K562 (cell line): ENCODE measurements around the gene DSP. TPM values are rescaled to one million over a fixed set of nuclear protein-coding genes. Genes with fewer than 3 reads are reported as not detected.

Experiments
- ATAC-seq: fragments of 200-7000 bp; cut with Tn5 transposase; 3 replicates; pipeline ENCODE4 v1.9.1; 2020; ENCODE audit warnings: moderate library complexity
- BruUV-seq: library from RNA; stranded (reverse); fragments of 400-500 nt; replicated peaks from 2 replicates; lab custom pipeline; 2021; lab: Mats Ljungman, UMichigan
- CTCF ChIA-PET: fragments of 300-600 bp; formaldehyde crosslinking; extraction: SDS; loops from one replicate; lab custom pipeline; 2021; ENCODE audit warnings: low intra/inter-chr PET ratio; lab: Yijun Ruan, JAX
- POLR2A ChIA-PET: fragments of 300-600, 350-650 bp; sonication (Branson Sonifier 250); formaldehyde crosslinking; extraction: SDS; loops from one replicate; lab custom pipeline; 2021; ENCODE audit warnings: antibody characterized with exemption, inconsistent platforms; lab: Yijun Ruan, JAX
- DNase-seq, 4 experiments: peaks; one replicate each; pipeline versions ENCODE4 v3.0.0 to v3.0.0-alpha.2; 2011 to 2018; ENCODE audit warnings: low spot score in 3 of 4, mixed read lengths in 3 of 4; ENCODE audit errors: extremely low read depth in 1 of 4
- FAIRE-seq: peaks from 2 replicates; lab custom pipeline; 2011; peaks lifted over from hg19 to GRCh38; lab: Jason Lieb, UNC
- H2AFZ ChIP-seq: 2 replicates; pipeline ENCODE4 v1.6.0; 2011; ENCODE audit warnings: low read depth, low read length, control low read depth, inconsistent platforms
- H3K27ac ChIP-seq: fragments of 200-600 bp; 3 replicates; pipeline ENCODE4 v1.8.0; 2011; ENCODE audit warnings: low read depth, mild to moderate bottlenecking, control low read depth, inconsistent platforms, low read length, moderate library complexity, mixed read lengths; ENCODE audit errors: extremely low read depth
- H3K27me3 ChIP-seq, 2 experiments: fragments of 300-600 bp in 1 of 2; 2 replicates in 1 of 2; 3 replicates in 1 of 2; pipeline versions ENCODE4 v1.6.0 to v1.8.0; 2011; ENCODE audit warnings: inconsistent platforms in 2 of 2, low read length in 2 of 2, mild to moderate bottlenecking in 1 of 2, mixed read lengths in 1 of 2, moderate library complexity in 1 of 2; ENCODE audit not compliant: control insufficient read depth in 2 of 2, insufficient read depth in 2 of 2
- H3K36me3 ChIP-seq: fragments of 300-600 bp; 3 replicates; pipeline ENCODE4 v1.8.0; 2011; ENCODE audit warnings: mild to moderate bottlenecking, low read length, inconsistent platforms; ENCODE audit not compliant: control insufficient read depth, insufficient read depth
- H3K4me1 ChIP-seq, 2 experiments: fragments of 200-600 bp in 1 of 2; replicated peaks in 1 of 2; 2 replicates in 1 of 2; 3 replicates in 1 of 2; pipeline versions ENCODE4 v1.5.1 to v1.8.0; 2011; ENCODE audit warnings: inconsistent platforms in 2 of 2, low read length in 2 of 2, mild to moderate bottlenecking in 1 of 2, mixed read lengths in 1 of 2, moderate library complexity in 1 of 2; ENCODE audit not compliant: control insufficient read depth in 2 of 2, insufficient read depth in 2 of 2
- H3K4me2 ChIP-seq: 2 replicates; pipeline ENCODE4 v1.6.1; 2011; ENCODE audit warnings: low read length, control low read depth, inconsistent platforms, mixed read lengths; ENCODE audit not compliant: insufficient read depth
- H3K4me3 ChIP-seq: fragments of 200-600 bp; sonication (generic), shearing (Covaris generic); 2 replicates; pipeline ENCODE4 v1.5.1; 2016; ENCODE audit warnings: control low read depth, inconsistent platforms
- H3K79me2 ChIP-seq: fragments of 200-600 bp; 3 replicates; pipeline ENCODE4 v1.8.0; 2011; ENCODE audit warnings: low read length, inconsistent platforms; ENCODE audit not compliant: control insufficient read depth, insufficient read depth
- H3K9ac ChIP-seq, 2 experiments: 2 replicates each; pipeline versions ENCODE4 v1.6.0 to v1.6.1; 2011; ENCODE audit warnings: low read depth in 2 of 2, low read length in 2 of 2, control low read depth in 1 of 2, inconsistent platforms in 1 of 2, mild to moderate bottlenecking in 1 of 2, mixed read lengths in 1 of 2; ENCODE audit not compliant: insufficient read depth in 1 of 2
- H3K9me1 ChIP-seq: one replicate; pipeline ENCODE4 v1.6.0; 2011; ENCODE audit warnings: inconsistent platforms, mild to moderate bottlenecking, low read length, moderate library complexity; ENCODE audit not compliant: control insufficient read depth, insufficient read depth
- H3K9me3 ChIP-seq: replicated peaks from 2 replicates; pipeline ENCODE4 v1.5.1; 2011; ENCODE audit warnings: low read depth, low read length, inconsistent platforms; ENCODE audit not compliant: control insufficient read depth, insufficient read depth
- H4K20me1 ChIP-seq: replicated peaks from 2 replicates; pipeline ENCODE4 v1.6.1; 2011; ENCODE audit warnings: low read length, inconsistent platforms, mixed read lengths; ENCODE audit not compliant: control insufficient read depth, insufficient read depth
- HNRNPL ChIP-seq: fragments of 200-400 bp; formaldehyde crosslinking; IDR thresholded peaks from 2 replicates; pipeline ENCODE4 v1.6.1; 2017; ENCODE audit warnings: low read depth, mild to moderate bottlenecking, low read length
- RAD21 ChIP-seq, 2 experiments: fragments of 250-450 bp in 1 of 2; fragments of 450-650 bp in 1 of 2; sonication (Bioruptor Pico) in 1 of 2; formaldehyde crosslinking in 1 of 2; IDR thresholded peaks in 1 of 2; conservative IDR thresholded peaks in 1 of 2; 2 replicates each; pipeline versions ENCODE4 v1.4.0 to v1.8.0; 2020 to 2022; ENCODE audit warnings: mild to moderate bottlenecking in 2 of 2, moderate library complexity in 1 of 2
- RFX7 ChIP-seq: fragments of 250-450 bp; sonication (Bioruptor Pico); IDR thresholded peaks from 2 replicates; pipeline ENCODE4 v1.5.1; 2021; ENCODE audit warnings: mild to moderate bottlenecking
- SIX5 ChIP-seq, 2 experiments: IDR thresholded peaks; 2 replicates each; pipeline ENCODE4 v1.6.1; 2011; ENCODE audit warnings: low read length in 2 of 2, borderline replicate concordance in 1 of 2, low read depth in 1 of 2, mild to moderate bottlenecking in 1 of 2, moderate library complexity in 1 of 2; ENCODE audit not compliant: insufficient read depth in 1 of 2
- TCF7L2 ChIP-seq: fragments of 150-350 bp; IDR thresholded peaks from 2 replicates; pipeline ENCODE4 v1.6.1; 2016; ENCODE audit warnings: low read depth, mild to moderate bottlenecking, low read length, moderate library complexity
- ZNF644 ChIP-seq: fragments of 200-800 bp; sonication (Bioruptor generic); IDR thresholded peaks from 2 replicates; pipeline ENCODE4 v1.6.1; 2016; ENCODE audit warnings: low read depth, missing genetic modification characterization, missing compliant biosample characterization
- ZNF780A ChIP-seq: fragments of 250-450 bp; sonication (Bioruptor Pico); IDR thresholded peaks from 2 replicates; pipeline ENCODE4 v1.5.0; 2021; ENCODE audit warnings: mild to moderate bottlenecking
- WGBS: fragments of 100-300 bp; shearing (Covaris generic); methylation state at CpG from one replicate; pipeline ENCODE4 v1.1.6; 2016; ENCODE audit warnings: low coverage, mixed read lengths; ENCODE audit not compliant: insufficient coverage; ENCODE audit errors: missing lambda C conversion rate; 5-methylcytosine and 5-hydroxymethylcytosine counted together
- in situ Hi-C: fragments of 300-500 bp; cut with MboI; formaldehyde crosslinking; loops from 4 replicates; pipeline ENCODE4 v1.15.0; 2018; ENCODE audit warnings: inconsistent platforms, mixed read lengths
- intact Hi-C: fragments of 100-400 bp; cut with micrococcal nuclease; formaldehyde crosslinking; loops from 2 replicates; pipeline ENCODE4 v1.14.2; 2022
- polyA plus RNA-seq, 8 experiments: library from polyadenylated mRNA; depleted of rRNA in 4 of 8; stranded (reverse) in 5 of 8; unstranded in 3 of 8; fragments of >200 nt; fragmentation: Nextera tagmentation in 2 of 8; fragmentation: Illumina TruSeq in 1 of 8; extraction: Ambion mirVana in 2 of 8; extraction: Trizol in 1 of 8; gene quantifications; 2 replicates each; pipeline versions ENCODE4 v1.2.1 to v1.2.3, GENCODE V29; 2011 to 2014; ENCODE audit warnings: inconsistent platforms in 1 of 8, missing spikeins in 1 of 8
- total RNA-seq, 7 experiments: library from RNA; depleted of rRNA in 6 of 7; stranded (reverse); fragments of >200 nt in 6 of 7; fragmentation: Illumina TruSeq in 2 of 7; extraction: Trizol in 2 of 7; gene quantifications; 2 replicates each; pipeline versions ENCODE4 v1.2.1 to v1.2.3, GENCODE V29; 2011 to 2021; ENCODE audit warnings: low replicate concordance in 1 of 7
- TF ChIP-seq, protein P1 (sequence below), 2 experiments: fragments of 450-650 bp; IDR thresholded peaks; 2 replicates each; pipeline ENCODE4 v1.6.1; 2018; ENCODE audit warnings: mild to moderate bottlenecking in 2 of 2, low read depth in 1 of 2; ENCODE audit not compliant: partially characterized antibody in 2 of 2
- TF ChIP-seq, protein P2 (sequence below): fragments of 250-450 bp; sonication (Bioruptor Pico); IDR thresholded peaks from 2 replicates; pipeline ENCODE4 v1.4.0; 2020; ENCODE audit warnings: borderline replicate concordance

DSP gene
- total and polyA plus RNA-seq, 9 of the 15 experiments (the other 6 are each of a cell fraction or from before 2014, with no cell fraction given), result under 0.01 to 0.24 (median 0.03) TPM; not detected in 2

DNA sequence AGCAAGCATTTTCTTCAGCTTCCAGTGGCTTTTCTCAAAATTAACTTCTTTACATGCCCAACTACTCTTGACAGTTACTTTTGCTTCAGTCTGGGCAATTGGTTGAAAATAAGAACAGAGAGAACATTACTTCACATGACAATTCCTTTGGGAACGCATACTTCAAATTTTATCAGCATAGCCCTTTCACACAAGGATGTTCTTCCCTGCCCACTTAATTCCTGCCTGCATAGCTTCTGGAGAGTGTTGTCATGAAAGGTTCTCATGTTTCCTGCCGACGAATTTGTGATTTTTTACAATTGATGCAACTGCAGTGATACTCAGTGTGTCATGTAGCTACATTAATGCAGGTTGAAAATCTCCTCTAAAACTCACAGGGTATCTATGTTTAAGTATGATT lies 26.6 kb downstream of the DSP start (continued):
- TF ChIP-seq, protein P1, sequence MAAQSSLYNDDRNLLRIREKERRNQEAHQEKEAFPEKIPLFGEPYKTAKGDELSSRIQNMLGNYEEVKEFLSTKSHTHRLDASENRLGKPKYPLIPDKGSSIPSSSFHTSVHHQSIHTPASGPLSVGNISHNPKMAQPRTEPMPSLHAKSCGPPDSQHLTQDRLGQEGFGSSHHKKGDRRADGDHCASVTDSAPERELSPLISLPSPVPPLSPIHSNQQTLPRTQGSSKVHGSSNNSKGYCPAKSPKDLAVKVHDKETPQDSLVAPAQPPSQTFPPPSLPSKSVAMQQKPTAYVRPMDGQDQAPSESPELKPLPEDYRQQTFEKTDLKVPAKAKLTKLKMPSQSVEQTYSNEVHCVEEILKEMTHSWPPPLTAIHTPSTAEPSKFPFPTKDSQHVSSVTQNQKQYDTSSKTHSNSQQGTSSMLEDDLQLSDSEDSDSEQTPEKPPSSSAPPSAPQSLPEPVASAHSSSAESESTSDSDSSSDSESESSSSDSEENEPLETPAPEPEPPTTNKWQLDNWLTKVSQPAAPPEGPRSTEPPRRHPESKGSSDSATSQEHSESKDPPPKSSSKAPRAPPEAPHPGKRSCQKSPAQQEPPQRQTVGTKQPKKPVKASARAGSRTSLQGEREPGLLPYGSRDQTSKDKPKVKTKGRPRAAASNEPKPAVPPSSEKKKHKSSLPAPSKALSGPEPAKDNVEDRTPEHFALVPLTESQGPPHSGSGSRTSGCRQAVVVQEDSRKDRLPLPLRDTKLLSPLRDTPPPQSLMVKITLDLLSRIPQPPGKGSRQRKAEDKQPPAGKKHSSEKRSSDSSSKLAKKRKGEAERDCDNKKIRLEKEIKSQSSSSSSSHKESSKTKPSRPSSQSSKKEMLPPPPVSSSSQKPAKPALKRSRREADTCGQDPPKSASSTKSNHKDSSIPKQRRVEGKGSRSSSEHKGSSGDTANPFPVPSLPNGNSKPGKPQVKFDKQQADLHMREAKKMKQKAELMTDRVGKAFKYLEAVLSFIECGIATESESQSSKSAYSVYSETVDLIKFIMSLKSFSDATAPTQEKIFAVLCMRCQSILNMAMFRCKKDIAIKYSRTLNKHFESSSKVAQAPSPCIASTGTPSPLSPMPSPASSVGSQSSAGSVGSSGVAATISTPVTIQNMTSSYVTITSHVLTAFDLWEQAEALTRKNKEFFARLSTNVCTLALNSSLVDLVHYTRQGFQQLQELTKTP (IDR thresholded peaks at IDR 0.05; ENCODE audit: low read depth in 1 of 2, partially characterized antibody in 2 of 2), result no peak
- TF ChIP-seq HNRNPL (no peak), SIX5 (IDR thresholded peaks at IDR 0.05; ENCODE audit: borderline replicate concordance in 1 of 2, insufficient read depth in 1 of 2, low read depth in 1 of 2, low read length in 2 of 2) (no peak)

GRCh38 chr6:7569082-7569481 lies 27.6 kb downstream of the DSP start:
- H3K4me1 ChIP-seq, result no peaks in the 10 kb centered on the region
- H3K79me2 ChIP-seq, result no peaks in the 10 kb centered on the region
- ATAC-seq (no peak), DNase-seq (no peak), FAIRE-seq (no peak)
- H3K9me3 ChIP-seq, result no peaks in the 10 kb centered on the region
- peaks cover 61 to 73% of the 10 kb centered on the region in 2 experiments for H3K27me3 ChIP-seq
- H2AFZ ChIP-seq, result no peak overlapping the region
- no peaks in the 10 kb centered on the region for H3K36me3 ChIP-seq
- intact Hi-C loops, result no loop called here
- no peaks in the 10 kb centered on the region for H3K9me1 ChIP-seq
- CTCF ChIA-PET, result interaction anchor here (0.6 kb wide), 1 partner anchor 142 kb away, joined by 3 read pairs; no protein-coding TSS in a partner anchor
- H3K27ac ChIP-seq, result no peak overlapping the region
- POLR2A ChIA-PET, result interaction anchor here (0.7 kb wide), 1 partner anchor 33 kb away, joined by 3 read pairs; no protein-coding TSS in a partner anchor
- no peaks in the 10 kb centered on the region for H4K20me1 ChIP-seq
- 1% methylated on average over 13 of the region's 13 CpGs for WGBS
- no peak overlapping the region for H3K4me2 ChIP-seq
- no peak overlapping the region for H3K9ac ChIP-seq
- BruUV-seq, result no TSS peak
- in situ Hi-C loops, result no loop called here
- TF ChIP-seq, protein P2, sequence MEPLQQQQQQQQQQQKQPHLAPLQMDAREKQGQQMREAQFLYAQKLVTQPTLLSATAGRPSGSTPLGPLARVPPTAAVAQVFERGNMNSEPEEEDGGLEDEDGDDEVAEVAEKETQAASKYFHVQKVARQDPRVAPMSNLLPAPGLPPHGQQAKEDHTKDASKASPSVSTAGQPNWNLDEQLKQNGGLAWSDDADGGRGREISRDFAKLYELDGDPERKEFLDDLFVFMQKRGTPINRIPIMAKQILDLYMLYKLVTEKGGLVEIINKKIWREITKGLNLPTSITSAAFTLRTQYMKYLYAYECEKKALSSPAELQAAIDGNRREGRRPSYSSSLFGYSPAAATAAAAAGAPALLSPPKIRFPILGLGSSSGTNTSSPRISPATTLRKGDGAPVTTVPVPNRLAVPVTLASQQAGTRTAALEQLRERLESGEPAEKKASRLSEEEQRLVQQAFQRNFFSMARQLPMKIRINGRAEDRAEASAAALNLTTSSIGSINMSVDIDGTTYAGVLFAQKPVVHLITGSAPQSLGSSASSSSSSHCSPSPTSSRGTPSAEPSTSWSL (CRISPR knock-in tag), result no peak
- TF ChIP-seq TCF7L2, result no peak
- no peak for TF ChIP-seq ZNF644 (tag)
- no peak for TF ChIP-seq RAD21 (CRISPR knock-in tag; conservative IDR thresholded peaks at IDR 0.05 in 1 of 2, IDR thresholded peaks at IDR 0.05 in 1 of 2)
- no peak for TF ChIP-seq ZNF780A
- TF ChIP-seq RFX7, result no peak
- TF ChIP-seq, all 486 proteins: peak for 0
- no peak overlapping the region for H3K4me3 ChIP-seq
